Measurements from ENCODE around the gene RNF138.

RNF138 gene

DNA sequence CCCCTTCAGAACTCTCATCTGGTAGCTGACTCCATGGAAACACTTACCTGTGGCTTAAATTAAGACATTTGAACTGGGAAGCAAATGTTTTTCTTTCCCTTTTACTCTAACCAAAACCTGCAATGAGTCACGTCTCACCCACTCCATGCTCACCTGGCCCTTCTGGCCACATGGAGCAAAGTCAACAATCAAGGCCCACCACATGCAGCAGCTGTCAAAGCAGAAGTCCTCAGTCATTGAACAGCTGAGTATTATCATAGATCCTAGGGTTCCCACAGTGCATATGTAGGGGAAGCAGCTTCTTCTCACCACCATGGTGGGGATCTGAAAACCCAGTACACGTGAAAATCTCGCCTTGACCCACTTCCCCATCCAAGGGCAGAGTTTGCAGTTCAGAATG lies 85.9 kb downstream of the RNF138 start:
- no peak for DNase-seq
